Ovary (tissue), 9 donors: Measurements from ENCODE around the gene PLAC8. TPM values are rescaled to one million over a fixed set of nuclear protein-coding genes. Genes with fewer than 3 reads are reported as not detected.

Experiments used
- DNase-seq, 5 donors: peaks; one replicate each; pipeline ENCODE4 v3.0.0-alpha.2; 2019 to 2020
- H3K27ac ChIP-seq, 2 donors: fragments of 200-600 bp; one replicate each; pipeline versions ENCODE4 v1.5.1 to v1.8.0; 2019 to 2022
- H3K27me3 ChIP-seq: fragments of 200-600 bp; one replicate; pipeline ENCODE4 v1.8.0; 2022
- H3K36me3 ChIP-seq: fragments of 200-600 bp; sonication (generic); one replicate; pipeline ENCODE4 v1.5.1; 2019
- H3K4me1 ChIP-seq: one replicate; pipeline ENCODE4 v1.8.1; 2013; ENCODE audit warnings: mild to moderate bottlenecking, moderate library complexity; ENCODE audit not compliant: insufficient read depth
- H3K4me3 ChIP-seq: fragments of 200-600 bp; sonication (generic); one replicate; pipeline ENCODE4 v1.5.1; 2017
- H3K9me3 ChIP-seq, 2 donors: fragments of 200-600 bp in 1 of 2; sonication (generic) in 1 of 2; one replicate each; pipeline versions ENCODE4 v1.5.1 to v1.8.1; 2013 to 2019; ENCODE audit warnings: mild to moderate bottlenecking in 1 of 2, moderate library complexity in 1 of 2
- CTCF ChIP-seq, 3 donors: fragments of 450-650 bp in 2 of 3; fragments of 200-600 bp in 1 of 3; IDR thresholded peaks; one replicate each; pipeline versions ENCODE4 v1.5.1 to v1.8.0; 2016 to 2022; ENCODE audit warnings: antibody characterized with exemption in 3 of 3, mild to moderate bottlenecking in 1 of 3
- EP300 ChIP-seq: sonication (generic); formaldehyde crosslinking; IDR thresholded peaks from one replicate; pipeline ENCODE4 v1.6.1; 2017; ENCODE audit warnings: antibody characterized with exemption
- POLR2A ChIP-seq: fragments of 450-650 bp; IDR thresholded peaks from one replicate; pipeline ENCODE4 v1.6.1; 2017; ENCODE audit warnings: antibody characterized with exemption, mild to moderate bottlenecking, moderate library complexity
- WGBS, 3 donors: extraction: QIAGEN DNeasy Blood & Tissue Kit in 1 of 3; methylation state at CpG; one replicate each; pipeline versions ENCODE4 v1.1.5 to v1.1.7; 2013 to 2017; 5-methylcytosine and 5-hydroxymethylcytosine counted together
- intact Hi-C, 4 donors: fragments of 100-400 bp; cut with DNase I; formaldehyde crosslinking; loops; one replicate each; pipeline versions ENCODE4 v1.11.0 to v1.15.1; 2022 to 2023
- polyA plus RNA-seq, 2 donors: library from polyadenylated mRNA; stranded (reverse); fragments of 200-250 nt in 1 of 2; fragments of 350-450 nt in 1 of 2; fragmentation: Illumina TruSeq in 1 of 2; extraction: RNeasy Lipid Tissue Mini Kit (QIAGEN cat#74804) in 1 of 2; gene quantifications; one replicate each; pipeline ENCODE4 v1.2.3, GENCODE V29; 2013 to 2014
- total RNA-seq, 7 donors: library from RNA; depleted of rRNA in 2 of 7; stranded (reverse); fragments of >200 nt in 2 of 7; fragmentation: NEBNext Ultra II Directional in 3 of 7; extraction: Animal tissue kit (Norgen Biotek cat#: 25700) in 3 of 7; gene quantifications; one replicate each; pipeline versions ENCODE4 v1.1.0 to v1.2.4, GENCODE V29; 2016 to 2023
- donor health status: DM: no; HTN: no; CAD: no; lungs with moderate emphysema.
- donor health status: DM: no; HTN: no; CAD: no.
- donor health status: Bipolar disorder and iron deficiency.
- donor health status: DM: yes; HTN: yes; CAD: no.
- donor health status: DM: no; HTN: no; CAD: no.
- donor health status: DM: yes; HTN: yes; CAD: no.

Gene PLAC8
- total and polyA plus RNA-seq, 9 donors = 0.40 to 15.4 (median 1.9) TPM

GRCh38 chr4:83107631-83108030 is 6.9 kb downstream of the PLAC8 start:
- Histone ChIP-seq H3K27me3 (no peaks in the 10 kb centered on the region), H3K4me3 (no peak overlapping the region), H3K9me3 (no peaks in the 10 kb centered on the region), H3K36me3 (no peaks in the 10 kb centered on the region), H3K4me1 (no peaks in the 10 kb centered on the region), H3K27ac (no peak overlapping the region)
- no peak for TF ChIP-seq POLR2A
- no peak for TF ChIP-seq CTCF (IDR thresholded peaks at IDR 0.05)
- no peak for TF ChIP-seq EP300
- WGBS, 3 donors = 81 to 90% (median 86%) methylated on average over 9 of the region's 9 CpGs
- no peak for DNase-seq
- intact Hi-C loops = loop anchor here in 1 of 4 donors (5.0 kb wide), 1 partner anchor 1390 kb away; the partner anchor contains the start of gene NKX6-1

- H3K4me1 ChIP-seq = no peaks in the 10 kb centered on the region
- no peak overlapping the region for H3K4me3 ChIP-seq
- no peaks in the 10 kb centered on the region for H3K27me3 ChIP-seq
- intact Hi-C loops = loop anchor here in 1 of 4 donors (5.0 kb wide), 1 partner anchor 1392 kb away; the partner anchor contains the start of gene NKX6-1
- H3K27ac ChIP-seq = no peak overlapping the region
- TF ChIP-seq CTCF (IDR thresholded peaks at IDR 0.05) = no peak
- TF ChIP-seq EP300 = no peak
- no peak for TF ChIP-seq POLR2A
- 94 to 98% (median 95%) methylated on average over 7 of the region's 7 CpGs for WGBS, 3 donors
- DNase-seq = no peak
- H3K9me3 ChIP-seq = no peaks in the 10 kb centered on the region
- H3K36me3 ChIP-seq = no peaks in the 10 kb centered on the region
Measured at GRCh38 chr4:83104991-83105390, 9.5 kb downstream of the PLAC8 start.

- H3K4me3 ChIP-seq = no peak overlapping the region
- H3K36me3 ChIP-seq = no peaks in the 10 kb centered on the region
- intact Hi-C loops = no loop called here
- H3K9me3 ChIP-seq = no peaks in the 10 kb centered on the region
- no peaks in the 10 kb centered on the region for H3K4me1 ChIP-seq
- DNase-seq = no peak
- no peak overlapping the region for H3K27ac ChIP-seq
- H3K27me3 ChIP-seq = no peaks in the 10 kb centered on the region
- 78 to 91% (median 84%) methylated on average over 2 of the region's 2 CpGs for WGBS, 3 donors
- TF ChIP-seq CTCF (IDR thresholded peaks at IDR 0.05) (no peak), EP300 (no peak), POLR2A (no peak)
Measured at GRCh38 chr4:83096397-83096796, 18.1 kb downstream of the PLAC8 start.

- WGBS, 3 donors = 68 to 71% (median 69%) methylated on average over 6 of the region's 6 CpGs
- Histone ChIP-seq H3K9me3 (no peaks in the 10 kb centered on the region), H3K4me3 (no peak overlapping the region), H3K27me3 (no peaks in the 10 kb centered on the region), H3K27ac (no peak overlapping the region), H3K4me1 (no peaks in the 10 kb centered on the region), H3K36me3 (no peaks in the 10 kb centered on the region)
- intact Hi-C loops = no loop called here
- TF ChIP-seq CTCF (IDR thresholded peaks at IDR 0.05) (no peak), POLR2A (no peak), EP300 (no peak)
- no peak for DNase-seq
Measured at GRCh38 chr4:83093060-83093640, 21.4 kb downstream of the PLAC8 start.
